HG03025 (cell line): Measurements from ENCODE around the gene GPR21.

Experiments
- ATAC-seq: cut with Tn5 transposase; IDR thresholded peaks from one replicate; pipeline ENCODE4 v1.9.1; 2021; ENCODE audit warnings: mild to moderate bottlenecking, moderate library complexity; ENCODE audit not compliant: unreplicated experiment, low FRiP score

The GPR21 gene

GRCh38 chr9:123033352-123033751 is at the start of gene GPR21:
Gene GPR21, plus strand, starts transcription at chr9:123033667. Its CDS starts 900 bp downstream, at chr9:123034567.
- no peak for ATAC-seq

- ATAC-seq = no peak
Measured at GRCh38 chr9:122986010-122986409, 47.5 kb upstream of the GPR21 start.

- no peak for ATAC-seq
Measured at GRCh38 chr9:122988141-122988540, 45.3 kb upstream of the GPR21 start.

- peak; percentile 68 for ATAC-seq
Measured at GRCh38 chr9:122988920-122989621, 44.4 kb upstream of the GPR21 start.

- no peak for ATAC-seq
Measured at GRCh38 chr9:122991370-122991830, 42.1 kb upstream of the GPR21 start.

GRCh38 chr9:122996586-122996985 is 36.9 kb upstream of the GPR21 start:
- no peak for ATAC-seq

GRCh38 chr9:122998448-122998847 is 35.0 kb upstream of the GPR21 start:
- no peak for ATAC-seq

GRCh38 chr9:123000371-123001068 is 32.9 kb upstream of the GPR21 start:
- ATAC-seq = no peak

GRCh38 chr9:123002754-123003153 is 30.7 kb upstream of the GPR21 start:
- ATAC-seq = no peak

GRCh38 chr9:123003466-123003865 is 30.0 kb upstream of the GPR21 start:
- ATAC-seq = no peak

GRCh38 chr9:123005964-123006363 is 27.5 kb upstream of the GPR21 start:
- ATAC-seq = no peak

GRCh38 chr9:123007269-123007668 is 26.2 kb upstream of the GPR21 start:
- ATAC-seq = no peak

GRCh38 chr9:123008909-123009308 is 24.6 kb upstream of the GPR21 start:
- no peak for ATAC-seq

- ATAC-seq = no peak
Measured at GRCh38 chr9:123011380-123011779, 22.1 kb upstream of the GPR21 start.

GRCh38 chr9:123011878-123012528 is 21.5 kb upstream of the GPR21 start:
- ATAC-seq = no peak

GRCh38 chr9:123016631-123017030 is 16.8 kb upstream of the GPR21 start:
- ATAC-seq = no peak

- ATAC-seq = no peak
Measured at GRCh38 chr9:123020796-123021195, 12.7 kb upstream of the GPR21 start.

GRCh38 chr9:123026425-123026824 is 7.0 kb upstream of the GPR21 start:
- no peak for ATAC-seq

- no peak for ATAC-seq
Measured at GRCh38 chr9:123027517-123027916, 6.0 kb upstream of the GPR21 start.

GRCh38 chr9:123028136-123028535 is 5.3 kb upstream of the GPR21 start:
- ATAC-seq = no peak

GRCh38 chr9:123028973-123029372 is 4.5 kb upstream of the GPR21 start:
- no peak for ATAC-seq
